SK-N-SH (cell line): ENCODE measurements around the gene CLIC3. TPM values are rescaled to one million over a fixed set of nuclear protein-coding genes. Genes with fewer than 3 reads are reported as not detected.
"Not testable (repeated sequence)": the region's sequence is repeated elsewhere in the genome, so short reads cannot be mapped to it uniquely, and the experiment has no call there.

Experiments used
- CTCF ChIA-PET: fragments of 300-600, 350-600 bp; formaldehyde crosslinking; extraction: SDS; loops from one replicate; lab custom pipeline; 2021; lab: Yijun Ruan, JAX
- POLR2A ChIA-PET: fragments of 350-600 bp; sonication (Branson Sonifier 250); formaldehyde crosslinking; extraction: SDS; loops from one replicate; lab custom pipeline; 2020; ENCODE audit warnings: antibody characterized with exemption, inconsistent platforms; lab: Yijun Ruan, JAX
- DNase-seq: peaks from one replicate; pipeline ENCODE4 v3.0.0; 2012
- H2AFZ ChIP-seq: fragments of 200-600 bp; sonication (generic); 2 replicates; pipeline ENCODE4 v1.8.1; 2016; ENCODE audit warnings: antibody characterized with exemption, mild to moderate bottlenecking, low read depth
- H3F3A ChIP-seq: fragments of 200-600 bp; sonication (generic); replicated peaks from 2 replicates; pipeline ENCODE3; 2016; ENCODE audit warnings: antibody characterized with exemption, mild to moderate bottlenecking; ENCODE audit not compliant: insufficient read depth
- H3K27ac ChIP-seq, 2 experiments: fragments of 200-500 bp in 1 of 2; fragments of 200-600 bp in 1 of 2; sonication (Bioruptor generic) in 1 of 2; sonication (generic), shearing (Covaris generic) in 1 of 2; 2 replicates each; pipeline versions ENCODE4 v1.5.1 to v1.6.1; 2014 to 2016; ENCODE audit warnings: low read depth in 2 of 2, inconsistent platforms in 1 of 2, low read length in 1 of 2, mild to moderate bottlenecking in 1 of 2, mixed read lengths in 1 of 2
- H3K27me3 ChIP-seq: fragments of 200-600 bp; sonication (generic), shearing (Covaris generic); 2 replicates; pipeline ENCODE4 v1.6.1; 2016; ENCODE audit warnings: mixed run types; ENCODE audit not compliant: insufficient read depth
- H3K36me3 ChIP-seq, 2 experiments: fragments of 200-500 bp in 1 of 2; fragments of 200-600 bp in 1 of 2; sonication (Bioruptor generic) in 1 of 2; sonication (generic) in 1 of 2; replicated peaks in 1 of 2; 2 replicates each; pipeline versions ENCODE3 to v1.5.1; 2014 to 2016; ENCODE audit warnings: low read length in 1 of 2, mild to moderate bottlenecking in 1 of 2; ENCODE audit not compliant: insufficient read depth in 2 of 2, control insufficient read depth in 1 of 2
- H3K4me1 ChIP-seq, 2 experiments: fragments of 200-500 bp in 1 of 2; fragments of 200-600 bp in 1 of 2; sonication (Bioruptor generic) in 1 of 2; sonication (generic), shearing (Covaris generic) in 1 of 2; 2 replicates each; pipeline versions ENCODE4 v1.5.1 to v1.6.1; 2014 to 2016; ENCODE audit warnings: low read depth in 1 of 2, low read length in 1 of 2, mixed run types in 1 of 2; ENCODE audit not compliant: insufficient read depth in 2 of 2, control insufficient read depth in 1 of 2
- H3K4me2 ChIP-seq: fragments of 200-600 bp; sonication (generic), shearing (Covaris generic); 2 replicates; pipeline ENCODE4 v1.6.1; 2017; ENCODE audit warnings: mixed run types
- H3K4me3 ChIP-seq, 2 experiments: fragments of 200-500 bp in 1 of 2; fragments of 200-600 bp in 1 of 2; sonication (Bioruptor generic) in 1 of 2; sonication (generic), shearing (Covaris generic) in 1 of 2; 2 replicates each; pipeline versions ENCODE4 v1.5.1 to v1.8.1; 2014 to 2016; ENCODE audit warnings: low read depth in 2 of 2, inconsistent platforms in 1 of 2, low read length in 1 of 2, mild to moderate bottlenecking in 1 of 2, mixed read lengths in 1 of 2, moderate library complexity in 1 of 2
- H3K79me2 ChIP-seq: fragments of 200-600 bp; sonication (generic); 2 replicates; pipeline ENCODE4 v1.8.1; 2017; ENCODE audit warnings: mild to moderate bottlenecking; ENCODE audit not compliant: insufficient read depth
- H3K9ac ChIP-seq: fragments of 200-600 bp; sonication (generic); 2 replicates; pipeline ENCODE4 v1.6.1; 2017; ENCODE audit warnings: mixed run types
- H3K9me2 ChIP-seq: fragments of 200-600 bp; sonication (generic); 2 replicates; pipeline ENCODE4 v1.6.1; 2017; ENCODE audit warnings: mixed run types
- H3K9me3 ChIP-seq: fragments of 200-600 bp; sonication (generic); 2 replicates; pipeline ENCODE4 v1.6.1; 2017; ENCODE audit warnings: mixed run types, mild to moderate bottlenecking, moderate library complexity
- H4K20me1 ChIP-seq: fragments of 200-600 bp; sonication (generic); 2 replicates; pipeline ENCODE4 v1.6.1; 2017; ENCODE audit warnings: mild to moderate bottlenecking, mixed run types; ENCODE audit not compliant: insufficient read depth
- EZH2phosphoT487 ChIP-seq: fragments of 200-600 bp; sonication (generic); IDR thresholded peaks from 2 replicates; pipeline ENCODE4 v1.6.1; 2017; ENCODE audit warnings: low read depth, mixed run types, mild to moderate bottlenecking, antibody characterized with exemption, moderate library complexity, borderline replicate concordance
- FOSL2 ChIP-seq: IDR thresholded peaks from 2 replicates; pipeline ENCODE4 v1.4.0; 2012; ENCODE audit warnings: low read depth, mild to moderate bottlenecking, moderate library complexity, borderline replicate concordance
- FOXJ3 ChIP-seq: sonication (generic); formaldehyde crosslinking; IDR thresholded peaks from 2 replicates; pipeline ENCODE4 v1.5.1; 2020; ENCODE audit warnings: mild to moderate bottlenecking, missing genetic modification reagents
- MEF2A ChIP-seq: IDR thresholded peaks from 2 replicates; pipeline ENCODE4 v1.4.0; 2012; ENCODE audit warnings: low read depth, borderline replicate concordance
- RAD21 ChIP-seq: IDR thresholded peaks from 2 replicates; pipeline ENCODE4 v1.6.1; 2012; ENCODE audit warnings: mild to moderate bottlenecking, low read length
- SIN3A ChIP-seq: IDR thresholded peaks from 2 replicates; pipeline ENCODE4 v1.6.1; 2012; ENCODE audit warnings: low read depth, mild to moderate bottlenecking, low read length, moderate library complexity, borderline replicate concordance
- TAF1 ChIP-seq: IDR thresholded peaks from 2 replicates; pipeline ENCODE4 v1.6.1; 2012; ENCODE audit warnings: low read depth, mild to moderate bottlenecking, low read length, moderate library complexity, borderline replicate concordance
- YY1 ChIP-seq: IDR thresholded peaks from 2 replicates; pipeline ENCODE4 v1.4.0; 2012; ENCODE audit warnings: low read depth, mild to moderate bottlenecking
- WGBS: methylation state at CpG from one replicate; pipeline ENCODE4 v1.1.6; 2017; ENCODE audit warnings: low lambda C conversion rate; 5-methylcytosine and 5-hydroxymethylcytosine counted together
- polyA plus RNA-seq, 3 experiments: library from polyadenylated mRNA; depleted of rRNA; stranded (reverse); fragments of >200 nt; gene quantifications; 2 replicates each; pipeline ENCODE4 v1.2.3, GENCODE V29; 2012
- TF ChIP-seq, protein P1 (sequence below): IDR thresholded peaks from 2 replicates; pipeline ENCODE4 v1.4.0; 2012; ENCODE audit warnings: low read depth, borderline replicate concordance
- TF ChIP-seq, protein P2 (sequence below): IDR thresholded peaks from 2 replicates; pipeline ENCODE4; 2012
- TF ChIP-seq, protein P3 (sequence below): fragments of 150-350 bp; IDR thresholded peaks from 2 replicates; pipeline ENCODE4 v1.6.1; 2017; ENCODE audit warnings: antibody characterized with exemption, low read length, low read depth, borderline replicate concordance

The CLIC3 gene
- polyA plus RNA-seq, 1 of the 3 experiments (the other 2 are of a cell fraction): 1.0 TPM

DNA sequence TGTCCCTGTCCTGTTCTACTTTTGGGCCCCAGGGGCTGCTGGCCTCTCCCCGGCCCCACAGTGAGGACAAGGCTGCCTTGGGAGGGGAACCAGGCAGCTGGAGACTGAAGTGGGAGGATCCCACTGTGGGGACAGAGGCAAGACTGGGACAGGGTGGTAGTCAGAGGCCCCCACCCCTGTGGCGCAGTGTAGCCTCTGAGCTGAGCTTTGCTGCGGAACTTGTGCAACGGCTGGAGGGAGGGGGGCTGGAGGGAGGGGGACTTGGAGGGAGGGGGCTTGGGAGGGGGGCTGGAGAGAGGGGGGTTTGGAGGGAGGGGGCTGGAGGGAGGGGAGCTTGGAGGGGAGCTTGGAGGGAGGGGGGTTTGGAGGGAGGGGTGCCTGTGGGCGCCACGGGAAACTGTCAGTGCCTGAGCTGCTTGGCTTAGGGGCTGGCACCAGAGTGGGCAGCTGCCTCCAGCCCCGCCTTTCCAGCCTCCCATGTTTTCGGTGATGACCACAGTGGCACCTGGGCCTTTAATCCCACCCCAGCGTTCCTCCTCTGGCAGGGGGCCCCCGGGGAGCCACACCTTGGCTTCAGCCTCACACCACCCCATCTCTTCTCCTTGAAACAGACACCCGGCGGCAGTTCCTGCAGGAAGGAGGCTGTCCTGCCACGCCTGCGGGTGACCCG is 37.8 kb upstream of the CLIC3 start (continued):
- TF ChIP-seq, protein P1, sequence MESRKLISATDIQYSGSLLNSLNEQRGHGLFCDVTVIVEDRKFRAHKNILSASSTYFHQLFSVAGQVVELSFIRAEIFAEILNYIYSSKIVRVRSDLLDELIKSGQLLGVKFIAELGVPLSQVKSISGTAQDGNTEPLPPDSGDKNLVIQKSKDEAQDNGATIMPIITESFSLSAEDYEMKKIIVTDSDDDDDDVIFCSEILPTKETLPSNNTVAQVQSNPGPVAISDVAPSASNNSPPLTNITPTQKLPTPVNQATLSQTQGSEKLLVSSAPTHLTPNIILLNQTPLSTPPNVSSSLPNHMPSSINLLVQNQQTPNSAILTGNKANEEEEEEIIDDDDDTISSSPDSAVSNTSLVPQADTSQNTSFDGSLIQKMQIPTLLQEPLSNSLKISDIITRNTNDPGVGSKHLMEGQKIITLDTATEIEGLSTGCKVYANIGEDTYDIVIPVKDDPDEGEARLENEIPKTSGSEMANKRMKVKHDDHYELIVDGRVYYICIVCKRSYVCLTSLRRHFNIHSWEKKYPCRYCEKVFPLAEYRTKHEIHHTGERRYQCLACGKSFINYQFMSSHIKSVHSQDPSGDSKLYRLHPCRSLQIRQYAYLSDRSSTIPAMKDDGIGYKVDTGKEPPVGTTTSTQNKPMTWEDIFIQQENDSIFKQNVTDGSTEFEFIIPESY: no peak
- no peak for TF ChIP-seq SIN3A
- TF ChIP-seq, all 33 proteins: peak for 0

DNA sequence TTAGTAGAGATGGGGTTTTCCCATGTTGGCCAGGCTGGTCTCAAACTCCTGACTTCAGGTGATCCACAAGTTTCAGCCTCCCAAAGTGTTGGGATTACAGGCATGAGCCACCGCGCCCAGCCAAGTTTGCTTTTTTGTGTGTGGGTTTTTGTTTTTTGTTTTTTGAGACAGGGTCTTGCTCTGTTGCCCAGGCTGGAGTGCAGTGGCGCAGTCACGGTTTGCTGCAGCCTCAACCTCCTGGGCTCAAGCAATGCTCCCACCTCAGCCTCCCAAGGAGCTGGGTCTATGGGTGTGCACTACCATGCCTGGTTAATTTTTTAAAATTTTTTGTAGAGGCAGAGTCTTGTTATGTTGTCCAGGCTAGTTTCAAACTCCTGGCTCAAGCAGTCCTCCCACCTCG is 37.1 kb upstream of the CLIC3 start:
- H3K79me2 ChIP-seq, POLR2A ChIA-PET: not testable (repeated sequence)

DNA sequence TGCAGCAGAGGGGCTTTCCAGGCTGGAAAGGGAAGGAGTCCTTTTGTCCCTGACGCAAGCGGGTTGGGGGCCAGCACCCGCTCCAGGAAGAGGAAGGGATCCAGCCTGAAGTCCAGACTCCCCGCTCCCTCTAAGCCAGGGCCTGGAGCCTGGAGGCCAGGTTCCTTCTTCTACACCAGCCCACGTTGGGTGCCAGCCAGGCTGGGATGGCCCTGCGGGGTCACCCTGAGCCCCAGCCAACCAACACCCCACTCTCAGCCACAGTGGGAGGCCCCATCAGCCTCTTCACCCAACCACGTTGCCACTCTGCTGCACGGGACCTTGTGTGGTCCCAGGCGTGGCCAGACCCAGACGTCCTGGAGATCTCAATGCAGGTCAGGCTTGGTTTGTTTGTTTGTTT is 36.5 kb upstream of the CLIC3 start:
- Histone ChIP-seq H3K9me3 (no peaks in the 10 kb centered on the region), H3K4me1 (peaks cover 5 to 34% of the 10 kb centered on the region in 2 experiments; a peak in 1 of 4 replicates), H3K4me3 (no peak overlapping the region), H3K36me3 (peaks cover 0 to 2% of the 10 kb centered on the region in 2 experiments), H3K27me3 (no peaks in the 10 kb centered on the region), H4K20me1 (no peaks in the 10 kb centered on the region), H3K27ac (peak overlapping the region in 1 of 2 experiments; percentile 36; a peak in 1 of 4 replicates), H3K79me2 (no peaks in the 10 kb centered on the region), H3K4me2 (no peak overlapping the region), H3K9me2 (no peaks in the 10 kb centered on the region), H3K9ac (no peak overlapping the region), H3F3A (peaks cover 4% of the 10 kb centered on the region), H2AFZ (no peak overlapping the region)
- POLR2A ChIA-PET: no interaction called here
- TF ChIP-seq FOXJ3 (CRISPR knock-in tag) (no peak), EZH2phosphoT487 (no peak), TAF1 (no peak), MEF2A (no peak), RAD21 (no peak), YY1 (no peak), FOSL2 (no peak)
- TF ChIP-seq, protein P2, sequence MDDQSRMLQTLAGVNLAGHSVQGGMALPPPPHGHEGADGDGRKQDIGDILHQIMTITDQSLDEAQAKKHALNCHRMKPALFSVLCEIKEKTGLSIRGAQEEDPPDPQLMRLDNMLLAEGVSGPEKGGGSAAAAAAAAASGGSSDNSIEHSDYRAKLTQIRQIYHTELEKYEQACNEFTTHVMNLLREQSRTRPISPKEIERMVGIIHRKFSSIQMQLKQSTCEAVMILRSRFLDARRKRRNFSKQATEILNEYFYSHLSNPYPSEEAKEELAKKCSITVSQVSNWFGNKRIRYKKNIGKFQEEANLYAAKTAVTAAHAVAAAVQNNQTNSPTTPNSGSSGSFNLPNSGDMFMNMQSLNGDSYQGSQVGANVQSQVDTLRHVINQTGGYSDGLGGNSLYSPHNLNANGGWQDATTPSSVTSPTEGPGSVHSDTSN: no peak
- TF ChIP-seq, protein P3, sequence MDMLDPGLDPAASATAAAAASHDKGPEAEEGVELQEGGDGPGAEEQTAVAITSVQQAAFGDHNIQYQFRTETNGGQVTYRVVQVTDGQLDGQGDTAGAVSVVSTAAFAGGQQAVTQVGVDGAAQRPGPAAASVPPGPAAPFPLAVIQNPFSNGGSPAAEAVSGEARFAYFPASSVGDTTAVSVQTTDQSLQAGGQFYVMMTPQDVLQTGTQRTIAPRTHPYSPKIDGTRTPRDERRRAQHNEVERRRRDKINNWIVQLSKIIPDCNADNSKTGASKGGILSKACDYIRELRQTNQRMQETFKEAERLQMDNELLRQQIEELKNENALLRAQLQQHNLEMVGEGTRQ: no peak
- DNase-seq: no peak
- CTCF ChIA-PET: interaction anchor here (1.1 to 15.1 kb wide), 7 partner anchors 12 to 275 kb away, joined by 3 to 350 read pairs (median 21); partner anchors contain the start of genes AJM1, C8G, FBXW5 and LCN12
- 94% methylated on average over 8 of the region's 10 CpGs for WGBS

More for the DNA sequence above, 37.1 kb upstream of the CLIC3 start:
- H3K9me2 ChIP-seq, H3F3A ChIP-seq, DNase-seq, H3K9me3 ChIP-seq, H3K27me3 ChIP-seq, H3K4me3 ChIP-seq, H3K9ac ChIP-seq, H3K27ac ChIP-seq, H3K4me2 ChIP-seq, H2AFZ ChIP-seq, H3K36me3 ChIP-seq, H4K20me1 ChIP-seq: not testable (repeated sequence)
- CTCF ChIA-PET: interaction anchor here (3.0 to 15.1 kb wide), 5 partner anchors 13 to 245 kb away, joined by 12 to 350 read pairs (median 21); partner anchors contain the start of genes AJM1, C8G, FBXW5 and LCN12
- 96% methylated on average over 5 of the region's 5 CpGs for WGBS
- H3K4me1 ChIP-seq: peaks cover 5 to 33% of the 10 kb centered on the region in 2 experiments; a peak in 1 of 4 replicates
